Coronary artery (tissue), 2 donors: Measurements from ENCODE around the gene RTP4.

Source experiments
- DNase-seq: peaks from one replicate; pipeline ENCODE4 v3.0.0-alpha.2; 2017; ENCODE audit warnings: low spot score
- H3K27ac ChIP-seq, 2 donors: fragments of 200-600 bp; sonication (generic); one replicate each; pipeline ENCODE4 v1.5.1; 2016 to 2019
- H3K4me3 ChIP-seq: fragments of 200-600 bp; sonication (generic); 2 replicates; pipeline ENCODE4 v1.5.1; 2016; ENCODE audit warnings: mild to moderate bottlenecking, moderate library complexity
- TF ChIP-seq, protein P1 (sequence below): fragments of 200-600 bp; sonication (generic); IDR thresholded peaks from one replicate; pipeline ENCODE4 v1.5.1; 2019; ENCODE audit warnings: antibody characterized with exemption

RTP4 gene

DNA sequence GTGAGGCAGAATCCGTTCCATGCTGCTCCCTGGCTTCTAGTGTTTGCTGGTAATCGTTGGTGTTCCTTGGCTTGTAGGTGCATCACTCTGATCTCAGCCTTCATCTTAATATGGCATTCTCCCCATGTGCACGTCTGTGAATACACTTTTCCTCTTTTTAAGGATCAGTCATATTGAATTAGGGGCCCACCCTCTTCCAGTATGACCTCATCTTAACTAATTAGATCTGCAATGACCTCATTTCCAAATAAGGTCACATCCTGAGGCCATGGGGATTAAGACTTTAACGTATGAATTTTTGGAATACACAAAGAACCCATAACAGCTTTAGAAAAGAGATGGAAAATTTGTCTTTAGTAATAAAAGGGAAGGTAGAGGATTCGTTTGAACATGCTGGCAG, 42.6 kb upstream of the RTP4 start:
- no peak for DNase-seq
- Histone ChIP-seq H3K27ac (no peak overlapping the region), H3K4me3 (no peak overlapping the region)
- TF ChIP-seq, protein P1, sequence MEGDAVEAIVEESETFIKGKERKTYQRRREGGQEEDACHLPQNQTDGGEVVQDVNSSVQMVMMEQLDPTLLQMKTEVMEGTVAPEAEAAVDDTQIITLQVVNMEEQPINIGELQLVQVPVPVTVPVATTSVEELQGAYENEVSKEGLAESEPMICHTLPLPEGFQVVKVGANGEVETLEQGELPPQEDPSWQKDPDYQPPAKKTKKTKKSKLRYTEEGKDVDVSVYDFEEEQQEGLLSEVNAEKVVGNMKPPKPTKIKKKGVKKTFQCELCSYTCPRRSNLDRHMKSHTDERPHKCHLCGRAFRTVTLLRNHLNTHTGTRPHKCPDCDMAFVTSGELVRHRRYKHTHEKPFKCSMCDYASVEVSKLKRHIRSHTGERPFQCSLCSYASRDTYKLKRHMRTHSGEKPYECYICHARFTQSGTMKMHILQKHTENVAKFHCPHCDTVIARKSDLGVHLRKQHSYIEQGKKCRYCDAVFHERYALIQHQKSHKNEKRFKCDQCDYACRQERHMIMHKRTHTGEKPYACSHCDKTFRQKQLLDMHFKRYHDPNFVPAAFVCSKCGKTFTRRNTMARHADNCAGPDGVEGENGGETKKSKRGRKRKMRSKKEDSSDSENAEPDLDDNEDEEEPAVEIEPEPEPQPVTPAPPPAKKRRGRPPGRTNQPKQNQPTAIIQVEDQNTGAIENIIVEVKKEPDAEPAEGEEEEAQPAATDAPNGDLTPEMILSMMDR, result no peak

DNA sequence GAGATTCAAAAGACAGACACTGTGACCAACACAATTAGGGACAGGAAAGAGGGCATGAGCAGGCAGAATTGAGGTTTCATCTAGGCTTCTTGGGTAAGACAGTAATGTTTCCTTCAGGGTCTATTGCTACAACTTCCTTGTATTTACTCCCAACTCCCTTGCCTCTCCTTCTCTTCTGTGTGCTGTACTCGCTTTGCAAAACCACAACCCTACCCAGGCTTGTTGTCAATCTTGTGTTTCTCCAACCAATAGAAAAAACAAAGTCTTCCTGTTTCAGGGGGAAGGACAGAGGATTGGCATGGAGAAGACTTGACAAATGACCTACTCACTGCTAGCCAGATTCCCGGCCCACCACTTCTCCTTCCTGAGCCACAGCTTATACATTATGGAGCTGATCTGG, 40.3 kb upstream of the RTP4 start:
- H3K27ac ChIP-seq, result no peak overlapping the region
- TF ChIP-seq, protein P1, result no peak
- no peak for DNase-seq
- H3K4me3 ChIP-seq, result no peak overlapping the region

DNA sequence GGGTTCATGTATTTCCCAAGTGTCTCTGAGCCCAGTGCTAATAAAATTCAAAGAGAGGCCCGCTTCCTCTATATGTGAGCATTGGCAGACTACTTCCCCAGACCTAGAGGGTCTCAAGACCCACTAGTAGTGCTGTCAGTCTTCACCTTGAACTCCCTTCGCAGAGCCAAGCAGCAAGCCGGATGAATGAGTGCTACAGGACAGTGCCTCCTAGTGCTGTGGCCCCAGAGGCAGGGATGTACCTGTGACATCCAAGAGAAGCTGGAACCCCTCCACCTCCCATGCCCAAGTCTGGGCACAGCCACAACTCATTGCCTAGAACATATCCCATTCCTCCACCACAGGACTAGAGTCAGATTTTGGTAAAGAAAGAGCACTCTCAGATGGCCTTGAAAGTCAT, 39.5 kb upstream of the RTP4 start:
- H3K27ac ChIP-seq, result no peak overlapping the region
- DNase-seq, result no peak
- TF ChIP-seq, protein P1, result no peak

DNA sequence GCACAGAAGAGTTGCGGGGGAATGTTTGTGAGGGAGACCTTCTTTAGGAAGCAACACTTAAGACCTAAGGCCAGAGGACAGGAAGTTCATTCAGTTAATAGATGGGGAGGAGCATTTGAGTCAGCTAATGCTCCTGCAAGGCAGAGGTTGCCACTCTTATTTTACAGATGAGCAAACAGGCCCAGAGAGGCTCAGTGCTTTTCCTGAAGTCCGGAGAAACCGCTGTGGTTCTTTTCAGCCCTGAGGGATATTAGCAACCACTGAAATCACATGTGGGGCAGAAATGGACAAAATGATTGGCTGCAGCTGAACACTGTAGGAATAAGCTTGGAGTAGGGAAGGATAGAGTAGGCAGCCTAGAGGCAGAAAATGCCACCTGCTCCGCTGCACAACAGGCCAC, 33.3 kb upstream of the RTP4 start:
- no peak overlapping the region for H3K4me3 ChIP-seq
- no peak overlapping the region for H3K27ac ChIP-seq
- DNase-seq, result no peak
- TF ChIP-seq, protein P1, result no peak

More for the DNA sequence above, 39.5 kb upstream of the RTP4 start:
- H3K4me3 ChIP-seq, result no peak overlapping the region

DNA sequence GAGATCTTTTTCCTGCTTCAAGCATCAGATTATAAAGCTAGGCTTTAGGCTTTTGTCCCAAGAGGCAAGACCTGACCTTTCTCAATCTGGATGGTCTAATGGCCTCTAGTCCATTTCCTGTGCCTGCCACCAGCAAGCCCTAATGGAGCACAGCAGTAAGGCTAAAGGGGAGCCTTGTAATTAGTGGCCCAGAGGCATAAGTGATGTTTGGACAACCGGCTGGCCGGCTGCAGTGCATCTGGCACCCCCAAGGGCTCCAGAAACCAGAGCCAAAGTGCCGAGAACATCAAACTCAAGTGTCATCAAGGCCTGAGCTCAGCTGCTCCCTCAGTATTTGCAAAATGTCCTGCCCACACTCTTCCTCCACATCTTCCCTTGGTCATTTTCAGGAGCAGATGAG, 31.9 kb upstream of the RTP4 start:
- Histone ChIP-seq H3K27ac (no peak overlapping the region), H3K4me3 (no peak overlapping the region)
- no peak for DNase-seq
- TF ChIP-seq, protein P1, result no peak

DNA sequence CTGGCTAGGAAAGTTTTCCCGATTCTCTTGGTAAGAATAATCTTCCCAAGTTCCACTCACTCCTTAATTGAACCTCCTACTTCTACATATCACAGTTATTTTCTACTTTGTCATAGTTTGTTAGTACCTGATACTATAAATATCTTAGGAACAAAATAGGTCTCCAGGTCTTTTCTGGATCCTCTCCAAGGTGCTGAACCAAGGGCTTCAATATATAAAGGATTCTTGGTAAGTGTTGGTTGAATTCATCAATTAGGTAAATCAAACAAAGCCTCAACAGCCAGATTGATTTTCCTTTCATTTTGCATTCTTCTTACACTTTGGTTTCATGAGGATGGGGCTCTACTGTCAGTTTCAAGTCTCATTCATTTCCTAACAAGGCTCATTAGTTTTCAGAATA, 27.6 kb upstream of the RTP4 start:
- H3K27ac ChIP-seq, result no peak overlapping the region
- no peak overlapping the region for H3K4me3 ChIP-seq
- TF ChIP-seq, protein P1, result no peak
- no peak for DNase-seq

DNA sequence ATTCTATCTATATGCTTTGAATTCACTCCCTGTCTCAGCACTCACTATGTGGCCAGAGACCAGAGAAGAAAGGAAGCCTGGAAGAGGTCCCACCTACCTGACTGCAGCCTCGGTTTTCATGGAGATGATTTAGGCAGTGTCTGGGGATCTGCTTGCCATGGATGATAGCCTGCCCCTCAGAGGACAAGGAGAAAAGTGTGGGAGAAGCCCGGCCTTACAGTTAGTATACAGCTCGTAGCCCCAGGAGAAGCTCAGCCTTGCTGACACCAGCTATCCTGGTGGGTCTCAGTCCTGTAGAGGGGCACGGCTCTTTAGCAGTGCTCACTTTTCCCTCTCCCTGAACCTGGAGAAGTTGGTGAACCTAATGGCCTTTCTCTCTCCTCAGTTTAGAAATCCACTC, 25.9 kb upstream of the RTP4 start:
- TF ChIP-seq, protein P1, result no peak
- Histone ChIP-seq H3K4me3 (no peak overlapping the region), H3K27ac (no peak overlapping the region)
- DNase-seq, result no peak
